H1 (cell line): ENCODE measurements around the gene EIF2S2. TPM values are rescaled to one million over a fixed set of nuclear protein-coding genes. Genes with fewer than 3 reads are reported as not detected.
"Not testable (repeated sequence)": the region's sequence is repeated elsewhere in the genome, so short reads cannot be mapped to it uniquely, and the experiment has no call there.

Source experiments
- CTCF ChIA-PET: fragments of 300-600 bp; sonication (Branson Sonifier 250); formaldehyde crosslinking; loops from one replicate; lab custom pipeline; 2021; ENCODE audit not compliant: partially characterized antibody; lab: Charles Lee
- POLR2A ChIA-PET: fragments of 300-600 bp; sonication (Branson Sonifier 250); formaldehyde crosslinking; loops from one replicate; lab custom pipeline; 2021; ENCODE audit warnings: inconsistent platforms; ENCODE audit not compliant: partially characterized antibody; lab: Charles Lee
- DNase-seq, 2 experiments: peaks; one replicate each; pipeline versions ENCODE4 v3.0.0 to v3.0.0-alpha.2; 2010 to 2022; ENCODE audit warnings: low spot score in 2 of 2, low read depth in 1 of 2, mixed read lengths in 1 of 2
- FAIRE-seq: peaks from 2 replicates; lab custom pipeline; 2011; peaks lifted over from hg19 to GRCh38; lab: Jason Lieb, UNC
- H2AFZ ChIP-seq: 2 replicates; pipeline ENCODE4 v1.8.1; 2012; ENCODE audit warnings: low read length, inconsistent platforms
- H2AK5ac ChIP-seq: 2 replicates; pipeline ENCODE4 v1.6.1; 2013; ENCODE audit warnings: low read depth, low read length
- H2BK120ac ChIP-seq: replicated peaks from 2 replicates; pipeline ENCODE3; 2013; ENCODE audit warnings: low read depth, low read length, inconsistent platforms
- H2BK12ac ChIP-seq: 2 replicates; pipeline ENCODE4 v1.6.1; 2013; ENCODE audit warnings: low read depth, low read length
- H2BK15ac ChIP-seq: 2 replicates; pipeline ENCODE4 v1.6.1; 2013; ENCODE audit warnings: low read length
- H2BK20ac ChIP-seq: 2 replicates; pipeline ENCODE4 v1.6.1; 2013; ENCODE audit warnings: low read length
- H2BK5ac ChIP-seq: 2 replicates; pipeline ENCODE4 v1.6.1; 2013; ENCODE audit warnings: low read depth, low read length
- H3K14ac ChIP-seq: 2 replicates; pipeline ENCODE4 v1.6.1; 2013; ENCODE audit warnings: inconsistent platforms; ENCODE audit not compliant: insufficient read length
- H3K18ac ChIP-seq: 2 replicates; pipeline ENCODE4 v1.6.1; 2013; ENCODE audit warnings: low read length; ENCODE audit errors: extremely low read depth
- H3K23ac ChIP-seq: 2 replicates; pipeline ENCODE4 v1.6.1; 2013; ENCODE audit warnings: inconsistent platforms; ENCODE audit not compliant: insufficient read length
- H3K23me2 ChIP-seq: 2 replicates; pipeline ENCODE4 v1.6.1; 2013; ENCODE audit warnings: low read depth, low read length
- H3K27ac ChIP-seq: 2 replicates; pipeline ENCODE4 v1.6.1; 2011; ENCODE audit warnings: low read depth, low read length, inconsistent platforms
- H3K27me3 ChIP-seq, 4 experiments: replicated peaks in 1 of 4; 1 replicate in 1 of 4; 2 replicates in 3 of 4; pipeline versions ENCODE4 v1.6.1 to v1.8.1; 2011 to 2013; ENCODE audit warnings: low read length in 3 of 4, mild to moderate bottlenecking in 3 of 4, inconsistent platforms in 2 of 4, mixed read lengths in 2 of 4, moderate library complexity in 1 of 4; ENCODE audit not compliant: control insufficient read depth in 3 of 4, insufficient read depth in 3 of 4; ENCODE audit errors: extremely low read depth in 1 of 4
- H3K36me3 ChIP-seq, 4 experiments: 2 replicates each; pipeline versions ENCODE4 v1.6.1 to v1.8.1; 2011 to 2013; ENCODE audit warnings: mild to moderate bottlenecking in 4 of 4, low read length in 3 of 4, moderate library complexity in 2 of 4, control low read depth in 1 of 4, inconsistent platforms in 1 of 4; ENCODE audit not compliant: insufficient read depth in 4 of 4, control insufficient read depth in 2 of 4
- H3K4ac ChIP-seq: replicated peaks from 2 replicates; pipeline ENCODE3; 2013; ENCODE audit warnings: low read length, low read depth, mixed read lengths, inconsistent platforms; ENCODE audit not compliant: insufficient read length
- H3K4me1 ChIP-seq, 4 experiments: replicated peaks in 1 of 4; 1 replicate in 1 of 4; 2 replicates in 3 of 4; pipeline versions ENCODE4 v1.6.1 to v1.8.1; 2011 to 2013; ENCODE audit warnings: low read length in 3 of 4, inconsistent platforms in 2 of 4, mixed read lengths in 1 of 4; ENCODE audit not compliant: insufficient read depth in 4 of 4, control insufficient read depth in 3 of 4
- H3K4me2 ChIP-seq, 2 experiments: 2 replicates each; pipeline versions ENCODE4 v1.6.1 to v1.8.1; 2011 to 2013; ENCODE audit warnings: low read depth in 2 of 2, low read length in 2 of 2, control low read depth in 1 of 2, inconsistent platforms in 1 of 2, mild to moderate bottlenecking in 1 of 2; ENCODE audit not compliant: insufficient read depth in 1 of 2
- H3K4me3 ChIP-seq, 4 experiments: fragments of 200-600, 300-600 bp in 1 of 4; sonication (generic), shearing (Covaris generic), sonication (Bioruptor Twin) in 1 of 4; 2 replicates each; pipeline versions ENCODE4 v1.5.1 to v1.8.1; 2011 to 2016; ENCODE audit warnings: low read length in 4 of 4, low read depth in 3 of 4, control low read depth in 2 of 4, inconsistent platforms in 2 of 4, mild to moderate bottlenecking in 2 of 4, mixed read lengths in 1 of 4, moderate library complexity in 1 of 4; ENCODE audit not compliant: insufficient read depth in 2 of 4; ENCODE audit errors: extremely low read depth in 1 of 4
- H3K56ac ChIP-seq: replicated peaks from 2 replicates; pipeline ENCODE3; 2013; ENCODE audit warnings: low read depth, mild to moderate bottlenecking, mixed read lengths, low read length, inconsistent platforms; ENCODE audit not compliant: insufficient read length
- H3K79me1 ChIP-seq: 2 replicates; pipeline ENCODE4 v1.6.1; 2013; ENCODE audit warnings: low read depth, low read length, control low read depth
- H3K79me2 ChIP-seq, 2 experiments: 2 replicates each; pipeline versions ENCODE4 v1.6.1 to v1.8.1; 2012 to 2013; ENCODE audit warnings: low read length in 2 of 2, mild to moderate bottlenecking in 2 of 2, inconsistent platforms in 1 of 2; ENCODE audit not compliant: insufficient read depth in 2 of 2, control insufficient read depth in 1 of 2
- H3K9ac ChIP-seq, 4 experiments: replicated peaks in 1 of 4; 1 replicate in 1 of 4; 2 replicates in 3 of 4; pipeline versions ENCODE4 v1.6.1 to v1.8.1; 2011 to 2013; ENCODE audit warnings: low read depth in 3 of 4, low read length in 3 of 4, control low read depth in 2 of 4, mild to moderate bottlenecking in 2 of 4, moderate library complexity in 2 of 4, inconsistent platforms in 1 of 4; ENCODE audit errors: extremely low read depth in 1 of 4
- H3K9me3 ChIP-seq, 2 experiments: 2 replicates each; pipeline versions ENCODE4 v1.6.1 to v1.8.1; 2012 to 2013; ENCODE audit warnings: mild to moderate bottlenecking in 2 of 2, moderate library complexity in 2 of 2, control low read depth in 1 of 2, inconsistent platforms in 1 of 2, low read depth in 1 of 2, low read length in 1 of 2, mixed read lengths in 1 of 2; ENCODE audit not compliant: insufficient read depth in 2 of 2
- H4K20me1 ChIP-seq, 2 experiments: replicated peaks in 1 of 2; 2 replicates each; pipeline versions ENCODE3 to v1.8.1; 2011 to 2013; ENCODE audit warnings: inconsistent platforms in 2 of 2, low read length in 2 of 2, mild to moderate bottlenecking in 1 of 2; ENCODE audit not compliant: insufficient read depth in 2 of 2, control insufficient read depth in 1 of 2
- H4K5ac ChIP-seq: 2 replicates; pipeline ENCODE4 v1.6.1; 2013; ENCODE audit warnings: low read length, low read depth, mixed read lengths, inconsistent platforms; ENCODE audit not compliant: insufficient read length
- H4K8ac ChIP-seq: 2 replicates; pipeline ENCODE4 v1.8.0; 2013; ENCODE audit warnings: mild to moderate bottlenecking, moderate library complexity, low read length, inconsistent platforms; ENCODE audit not compliant: insufficient read depth; ENCODE audit errors: extremely low read depth
- H4K91ac ChIP-seq: replicated peaks from 2 replicates; pipeline ENCODE3; 2013; ENCODE audit warnings: low read length, mixed read lengths, inconsistent platforms; ENCODE audit not compliant: insufficient read length
- WGBS, 2 experiments: shearing (Covaris generic) in 1 of 2; methylation state at CpG; one replicate each; pipeline versions ENCODE4 v1.1.6 to v1.1.7; 2013 to 2015; ENCODE audit warnings: low lambda C conversion rate in 2 of 2, mixed read lengths in 2 of 2, inconsistent platforms in 1 of 2, low coverage in 1 of 2, missing lambda C conversion rate in 1 of 2; ENCODE audit not compliant: insufficient replicate concordance in 2 of 2, insufficient coverage in 1 of 2, insufficient read length in 1 of 2; ENCODE audit errors: extremely low coverage in 1 of 2, missing lambda C conversion rate in 1 of 2; 5-methylcytosine and 5-hydroxymethylcytosine counted together
- polyA plus RNA-seq, 7 experiments: library from polyadenylated mRNA; depleted of rRNA in 3 of 7; stranded (reverse) in 5 of 7; unstranded in 2 of 7; fragments of >200 nt in 5 of 7; fragments of 200-250 nt in 2 of 7; gene quantifications; 1 replicate in 5 of 7; 2 replicates in 1 of 7; 4 replicates in 1 of 7; pipeline versions ENCODE4 v1.2.1 to v1.2.3, GENCODE V29; 2011 to 2013; ENCODE audit warnings: missing spikeins in 2 of 7, mixed read lengths in 2 of 7
- total RNA-seq: library from RNA; stranded (reverse); fragmentation: NEBNext Ultra II Directional; extraction: Animal tissue kit (Norgen Biotek cat#: 25700); gene quantifications from 2 replicates; pipeline ENCODE4 v1.2.1, GENCODE V29; 2021

The EIF2S2 gene
- total and polyA plus RNA-seq, 2 of the 8 experiments (the other 6 are each of a cell fraction or from before 2014, with no cell fraction given) = 59.5 to 142 TPM

- H3K79me1 ChIP-seq, H2BK20ac ChIP-seq, H2BK12ac ChIP-seq, H3K23me2 ChIP-seq, H4K20me1 ChIP-seq, H2BK5ac ChIP-seq, H2AK5ac ChIP-seq, H4K8ac ChIP-seq, H3K4me3 ChIP-seq, H3K18ac ChIP-seq, H3K27ac ChIP-seq, H3K9ac ChIP-seq, H3K56ac ChIP-seq, H4K5ac ChIP-seq, H2BK120ac ChIP-seq, DNase-seq, H3K14ac ChIP-seq, H3K36me3 ChIP-seq, FAIRE-seq, H3K23ac ChIP-seq, H4K91ac ChIP-seq, H2BK15ac ChIP-seq, H3K27me3 ChIP-seq, H3K4ac ChIP-seq, H3K4me2 ChIP-seq, H3K79me2 ChIP-seq, POLR2A ChIA-PET, H2AFZ ChIP-seq, H3K4me1 ChIP-seq: not testable (repeated sequence)
- WGBS, 2 experiments = 86% methylated on average over 11 of the region's 11 CpGs; no CpG with 5 or more reads in 1 of the 2 experiments
- CTCF ChIA-PET = interaction anchor here (0.8 to 1.4 kb wide), 4 partner anchors 35 to 198 kb away, joined by 3 to 5 read pairs (median 3); no protein-coding TSS in a partner anchor
- H3K9me3 ChIP-seq = peaks cover 0 to 13% of the 10 kb centered on the region in 2 experiments; a peak in 1 of 4 replicates
Measured at GRCh38 chr20:34135525-34136275, 23.7 kb upstream of the EIF2S2 start.
